GM18511 (cell line): ENCODE measurements around the gene HSPB6.

Experiments
- ATAC-seq: cut with Tn5 transposase; IDR thresholded peaks from one replicate; pipeline ENCODE4 v1.9.1; 2021; ENCODE audit warnings: mild to moderate bottlenecking, moderate library complexity; ENCODE audit not compliant: unreplicated experiment

Gene HSPB6

DNA sequence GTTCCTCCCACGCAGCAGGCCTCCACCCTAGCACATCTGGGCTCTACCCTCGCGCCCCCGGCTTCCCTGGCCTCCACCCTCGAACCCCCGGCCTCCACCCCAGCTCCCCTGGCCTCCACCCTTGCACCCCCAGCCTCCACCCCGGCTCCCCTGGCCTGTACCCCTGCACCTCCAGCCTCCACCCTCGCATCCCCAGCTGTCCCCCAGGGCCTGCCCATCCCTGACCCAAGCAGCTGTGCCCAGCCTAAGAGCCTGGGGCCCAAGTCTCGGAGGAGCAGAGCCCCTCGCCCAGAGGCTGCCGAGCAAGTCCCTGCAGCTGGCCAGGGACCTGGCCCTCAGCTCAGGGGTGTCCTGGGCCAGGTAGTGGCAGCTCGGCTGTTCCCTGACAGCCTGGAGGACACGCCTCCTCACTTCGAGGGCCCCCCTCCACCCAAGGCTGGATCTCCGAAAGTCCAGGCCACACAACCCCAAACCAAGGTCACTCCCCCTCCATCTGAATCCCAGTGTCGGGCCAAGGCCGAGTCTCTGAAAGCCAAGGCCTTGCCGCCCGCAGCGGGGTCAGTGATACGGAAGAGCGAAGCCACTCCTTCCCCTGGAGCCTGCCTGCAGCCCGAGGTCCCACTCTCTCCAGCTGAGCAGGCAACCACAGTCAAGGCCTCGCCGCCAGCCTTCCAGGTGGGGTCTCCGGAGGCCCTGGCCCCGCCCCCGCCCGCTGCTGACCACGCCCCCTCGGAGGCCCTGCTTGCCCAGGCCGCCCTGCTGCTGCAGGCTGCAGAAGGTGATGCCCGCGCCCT is 10.7 kb upstream of the HSPB6 start:
- ATAC-seq, result no peak

GRCh38 chr19:35766571-35767104 is 9.8 kb upstream of the HSPB6 start:
- ATAC-seq, result no peak

- no peak for ATAC-seq
These were observed 7.8 kb upstream of the HSPB6 start for GRCh38 chr19:35764432-35765315.

- no peak for ATAC-seq
These were observed 4.0 kb upstream of the HSPB6 start for GRCh38 chr19:35760711-35761349.

- no peak for ATAC-seq
These were observed 2.9 kb upstream of the HSPB6 start for GRCh38 chr19:35759697-35760096.

- ATAC-seq, result peak; percentile 96
These were observed 1.1 kb upstream of the HSPB6 start, which contains the start of gene PROSER3 for GRCh38 chr19:35757749-35758608. TSS of gene PROSER3 (plus strand) at chr19:35758176. CDS start at chr19:35758216, 40 bp downstream.

GRCh38 chr19:35757231-35757748 is 461 bp upstream of the HSPB6 start:
- ATAC-seq, result peak; percentile 7

GRCh38 chr19:35755550-35756376 is 1.1 kb downstream of the HSPB6 start:
- ATAC-seq, result no peak

DNA sequence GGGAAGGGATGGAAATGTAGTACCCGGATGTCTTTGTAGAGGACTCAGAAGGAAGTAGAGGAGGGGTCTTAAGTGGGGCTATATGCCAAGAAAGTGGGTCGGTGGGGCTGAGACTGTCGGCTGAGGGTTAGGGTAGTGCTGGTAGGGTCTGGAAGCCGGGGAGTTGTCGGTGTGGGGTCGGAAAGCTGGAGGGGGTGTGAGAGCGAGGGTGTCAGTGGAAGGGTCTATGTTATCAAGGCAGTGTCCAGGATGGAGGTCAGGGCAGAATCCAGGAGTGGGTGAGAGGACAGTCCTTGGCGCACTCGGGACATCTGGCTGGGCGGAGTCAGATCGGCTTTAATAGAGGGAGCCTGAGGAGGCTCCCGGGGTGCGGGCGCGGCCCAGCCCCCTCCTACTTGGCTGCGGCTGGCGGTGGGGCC is 1.7 kb downstream of the HSPB6 start:
- no peak for ATAC-seq

- ATAC-seq, result no peak
These were observed 2.3 kb downstream of the HSPB6 start for GRCh38 chr19:35754370-35755130.

- ATAC-seq, result no peak
These were observed 3.0 kb downstream of the HSPB6 start for GRCh38 chr19:35753634-35754369.

- ATAC-seq, result no peak
These were observed 4.0 kb downstream of the HSPB6 start for GRCh38 chr19:35752746-35753350.

DNA sequence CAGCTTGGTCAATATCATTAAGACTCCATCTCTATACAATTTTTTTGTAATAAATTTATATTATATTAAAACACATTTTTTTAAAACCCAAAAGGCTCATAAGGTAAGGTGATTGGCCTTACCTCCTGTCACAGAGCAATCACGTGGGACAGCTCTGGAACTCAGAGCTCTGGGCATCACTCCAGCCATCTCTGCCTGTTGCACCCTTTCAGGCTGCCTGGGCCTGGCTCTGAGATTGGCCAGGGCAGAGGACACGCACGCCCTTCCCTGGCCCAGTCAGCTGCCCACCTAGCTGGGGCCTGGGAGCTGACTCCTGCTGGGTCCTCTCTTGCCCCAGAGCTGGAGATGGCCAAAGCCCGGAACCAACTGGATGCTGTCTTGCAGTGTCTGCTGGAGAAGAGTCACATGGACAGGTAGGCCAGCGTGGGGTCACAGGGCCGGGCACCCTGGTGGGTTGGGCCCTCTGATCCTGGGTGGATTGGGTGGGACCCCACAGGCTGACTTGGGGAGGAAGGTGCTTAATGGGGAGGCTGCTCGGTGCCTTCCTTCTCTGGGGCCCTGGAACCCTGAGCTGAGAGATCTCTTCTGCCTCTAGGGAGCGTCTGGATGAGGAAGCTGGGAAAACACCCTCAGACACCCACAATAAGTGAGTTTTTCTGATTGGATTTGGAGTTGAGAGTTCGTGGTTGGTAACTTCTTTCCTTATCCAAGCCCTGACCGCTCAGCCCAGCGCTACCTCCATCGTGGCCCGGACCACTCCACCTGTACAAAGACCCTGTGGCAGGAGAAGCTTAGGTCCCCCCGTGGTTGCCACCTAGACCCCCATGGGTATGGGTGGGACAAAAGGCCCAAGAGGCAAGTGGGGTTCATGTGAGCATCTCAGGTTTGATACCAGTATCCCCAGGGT is 4.7 kb downstream of the HSPB6 start:
- ATAC-seq, result no peak

- no peak for ATAC-seq
These were observed 6.7 kb downstream of the HSPB6 start for GRCh38 chr19:35750167-35750566.

- peak; percentile 75 for ATAC-seq
These were observed 8.5 kb downstream of the HSPB6 start, which contains the start of gene LIN37 for GRCh38 chr19:35748106-35749020. TSS of gene LIN37 (plus strand) at chr19:35748576. CDS start at chr19:35748725, 149 bp downstream.
